HEK293 (cell line): ENCODE data around the gene LGALS13.

ENCODE experiments used
- ZNF121 ChIP-seq: fragments of 450-650 bp; formaldehyde crosslinking; IDR thresholded peaks from 2 replicates; pipeline ENCODE4 v1.5.1; 2016; ENCODE audit warnings: missing biosample characterization, missing genetic modification characterization
- ZNF391 ChIP-seq: fragments of 450-650 bp; formaldehyde crosslinking; IDR thresholded peaks from 2 replicates; pipeline ENCODE4 v1.5.1; 2016; ENCODE audit warnings: low read depth, missing biosample characterization, missing genetic modification characterization, borderline replicate concordance
- ZNF558 ChIP-seq: fragments of 450-650 bp; formaldehyde crosslinking; IDR thresholded peaks from 2 replicates; pipeline ENCODE4 v1.5.1; 2016; ENCODE audit warnings: missing biosample characterization, missing genetic modification characterization

GRCh38 chr19:39617745-39618144 is 15.4 kb downstream of the LGALS13 start:
- TF ChIP-seq ZNF121 (tag by site-specific recombination), result no peak
- TF ChIP-seq ZNF558 (tag by site-specific recombination), result no peak
- TF ChIP-seq ZNF391 (tag by site-specific recombination), result no peak
